Activated CD8-positive, alpha-beta T cell treated with anti-CD3 and anti-CD28 coated beads, Interleukin-2, amount 10 ng/mL, durations not matched to agents 7 days and 5 days (primary cell): ENCODE measurements around the gene LIPG. TPM values are rescaled to one million over a fixed set of nuclear protein-coding genes. Genes with fewer than 3 reads are reported as not detected.

ENCODE experiments used
- ATAC-seq: fragments of 150-1000 bp; cut with Tn5 transposase; one replicate; pipeline ENCODE4 v1.10.0; 2021; ENCODE audit warnings: moderate library complexity
- CTCF ChIA-PET: fragments of 350-600 bp; sonication (Branson Sonifier 250); formaldehyde crosslinking; loops from one replicate; lab custom pipeline; 2021; ENCODE audit warnings: antibody characterized with exemption; lab: Charles Lee
- POLR2A ChIA-PET: fragments of 350-600 bp; sonication (Branson Sonifier 250); formaldehyde crosslinking; loops from one replicate; lab custom pipeline; 2021; ENCODE audit warnings: antibody characterized with exemption; lab: Charles Lee
- DNase-seq: peaks from one replicate; pipeline ENCODE4 v3.0.0-alpha.2; 2020
- H3K27ac Mint-ChIP-seq: one replicate; pipeline ENCODE4 v1.8.0; 2021; ENCODE audit warnings: mild to moderate bottlenecking, mixed read lengths
- H3K27me3 Mint-ChIP-seq: one replicate; pipeline ENCODE4 v1.8.0; 2021; ENCODE audit warnings: low read depth, mixed read lengths
- H3K36me3 Mint-ChIP-seq: one replicate; pipeline ENCODE4 v1.8.0; 2021; ENCODE audit warnings: low read depth, mixed read lengths
- H3K4me1 Mint-ChIP-seq: one replicate; pipeline ENCODE4 v1.8.0; 2021; ENCODE audit warnings: low read depth, mixed read lengths
- H3K4me3 Mint-ChIP-seq: one replicate; pipeline ENCODE4 v1.8.0; 2021; ENCODE audit warnings: mild to moderate bottlenecking, mixed read lengths
- H3K9me3 Mint-ChIP-seq: one replicate; pipeline ENCODE4 v1.8.0; 2022; ENCODE audit warnings: mixed read lengths; ENCODE audit not compliant: insufficient read depth
- total RNA-seq, 2 experiments: library from RNA; stranded (reverse); gene quantifications; one replicate each; pipeline ENCODE4 v1.2.3, GENCODE V29; 2021

The LIPG gene
- total RNA-seq, 2 experiments from 2014 or later = 0.11 TPM; not detected in 1

GRCh38 chr18:49631146-49631866 lies 69.4 kb downstream of the LIPG start:
- ChIA-PET CTCF (no interaction called here), POLR2A (no interaction called here)
- no peak for ATAC-seq
- H3K9me3 Mint-ChIP-seq = no peaks in the 10 kb centered on the region
- H3K36me3 Mint-ChIP-seq = no peaks in the 10 kb centered on the region
- no peak overlapping the region for H3K4me3 Mint-ChIP-seq
- H3K27ac Mint-ChIP-seq = no peak overlapping the region
- no peak for DNase-seq
- peaks cover 17% of the 10 kb centered on the region for H3K27me3 Mint-ChIP-seq
- no peaks in the 10 kb centered on the region for H3K4me1 Mint-ChIP-seq

- ChIA-PET POLR2A (no interaction called here), CTCF (no interaction called here)
- peaks cover 18% of the 10 kb centered on the region for H3K27me3 Mint-ChIP-seq
- H3K4me1 Mint-ChIP-seq = no peaks in the 10 kb centered on the region
- H3K36me3 Mint-ChIP-seq = no peaks in the 10 kb centered on the region
- DNase-seq (no peak), ATAC-seq (no peak)
- H3K9me3 Mint-ChIP-seq = no peaks in the 10 kb centered on the region
- no peak overlapping the region for H3K4me3 Mint-ChIP-seq
- no peak overlapping the region for H3K27ac Mint-ChIP-seq
These were observed 70.7 kb downstream of the LIPG start for GRCh38 chr18:49632588-49632987.

- H3K9me3 Mint-ChIP-seq = no peaks in the 10 kb centered on the region
- no peaks in the 10 kb centered on the region for H3K4me1 Mint-ChIP-seq
- no peak overlapping the region for H3K4me3 Mint-ChIP-seq
- ATAC-seq (no peak), DNase-seq (no peak)
- ChIA-PET CTCF (no interaction called here), POLR2A (no interaction called here)
- peaks cover 15% of the 10 kb centered on the region for H3K27me3 Mint-ChIP-seq
- no peaks in the 10 kb centered on the region for H3K36me3 Mint-ChIP-seq
- H3K27ac Mint-ChIP-seq = no peak overlapping the region
These were observed 76.4 kb downstream of the LIPG start for GRCh38 chr18:49638209-49638785.

GRCh38 chr18:49638891-49639557 lies 77.2 kb downstream of the LIPG start:
- Mint-ChIP-seq H3K27me3 (peaks cover 12% of the 10 kb centered on the region), H3K4me3 (no peak overlapping the region), H3K4me1 (no peaks in the 10 kb centered on the region), H3K9me3 (no peaks in the 10 kb centered on the region), H3K27ac (no peak overlapping the region), H3K36me3 (no peaks in the 10 kb centered on the region)
- POLR2A ChIA-PET = no interaction called here
- ATAC-seq (no peak), DNase-seq (no peak)
- CTCF ChIA-PET = no interaction called here

GRCh38 chr18:49639643-49640391 lies 78.0 kb downstream of the LIPG start:
- Mint-ChIP-seq H3K4me3 (no peak overlapping the region), H3K9me3 (no peaks in the 10 kb centered on the region), H3K27ac (no peak overlapping the region), H3K27me3 (peaks cover 9% of the 10 kb centered on the region), H3K4me1 (no peaks in the 10 kb centered on the region), H3K36me3 (no peaks in the 10 kb centered on the region)
- ChIA-PET CTCF (no interaction called here), POLR2A (no interaction called here)
- no peak for DNase-seq
- no peak for ATAC-seq

- CTCF ChIA-PET = no interaction called here
These were observed 78.9 kb downstream of the LIPG start for GRCh38 chr18:49640741-49641140.

GRCh38 chr18:49645196-49645595 lies 83.3 kb downstream of the LIPG start:
- H3K4me3 Mint-ChIP-seq = no peak overlapping the region
- ATAC-seq (no peak), DNase-seq (no peak)
- H3K27ac Mint-ChIP-seq = no peak overlapping the region
- peaks cover 2% of the 10 kb centered on the region for H3K27me3 Mint-ChIP-seq
- no peaks in the 10 kb centered on the region for H3K4me1 Mint-ChIP-seq
- CTCF ChIA-PET = no interaction called here
- no peaks in the 10 kb centered on the region for H3K36me3 Mint-ChIP-seq
- no peaks in the 10 kb centered on the region for H3K9me3 Mint-ChIP-seq
- POLR2A ChIA-PET = no interaction called here

More at GRCh38 chr18:49640741-49641140, 78.9 kb downstream of the LIPG start:
- DNase-seq = no peak
- Mint-ChIP-seq H3K4me1 (no peaks in the 10 kb centered on the region), H3K36me3 (no peaks in the 10 kb centered on the region), H3K9me3 (no peaks in the 10 kb centered on the region), H3K27me3 (peaks cover 6% of the 10 kb centered on the region), H3K4me3 (no peak overlapping the region), H3K27ac (no peak overlapping the region)
- POLR2A ChIA-PET = no interaction called here
- ATAC-seq = no peak

GRCh38 chr18:49645841-49646351 lies 84.0 kb downstream of the LIPG start:
- no peak for ATAC-seq
- no peaks in the 10 kb centered on the region for H3K36me3 Mint-ChIP-seq
- H3K4me3 Mint-ChIP-seq = no peak overlapping the region
- H3K4me1 Mint-ChIP-seq = no peaks in the 10 kb centered on the region
- H3K27me3 Mint-ChIP-seq = peaks cover 2% of the 10 kb centered on the region
- CTCF ChIA-PET = no interaction called here
- H3K9me3 Mint-ChIP-seq = no peaks in the 10 kb centered on the region
- H3K27ac Mint-ChIP-seq = no peak overlapping the region
- POLR2A ChIA-PET = no interaction called here
- DNase-seq = no peak

DNA sequence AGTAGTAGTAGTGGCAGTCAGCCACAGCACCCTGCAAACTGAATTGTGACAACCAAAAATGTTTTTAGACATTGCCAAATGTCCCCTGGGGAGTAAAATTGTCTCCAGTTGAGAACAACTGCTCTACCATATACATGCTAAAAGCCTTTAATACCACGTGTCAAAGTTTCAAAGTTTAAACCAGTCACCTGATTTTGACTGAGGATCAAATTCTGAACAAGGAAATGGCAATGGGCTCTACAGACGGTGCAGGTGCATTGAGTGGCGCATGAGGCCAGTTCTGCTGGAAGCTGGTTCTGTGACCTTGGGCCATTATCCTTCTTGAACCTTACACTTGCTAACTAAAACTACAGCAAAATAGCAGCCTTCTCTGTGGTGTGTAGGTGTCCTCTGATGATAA lies 85.0 kb downstream of the LIPG start:
- CTCF ChIA-PET = interaction anchor here (1.4 kb wide), 1 partner anchor 14 kb away, joined by 3 read pairs; no protein-coding TSS in a partner anchor
- Mint-ChIP-seq H3K36me3 (no peaks in the 10 kb centered on the region), H3K27ac (no peak overlapping the region), H3K4me1 (no peaks in the 10 kb centered on the region), H3K27me3 (no peaks in the 10 kb centered on the region), H3K4me3 (no peak overlapping the region), H3K9me3 (no peaks in the 10 kb centered on the region)
- ATAC-seq (no peak), DNase-seq (no peak)
- POLR2A ChIA-PET = no interaction called here

DNA sequence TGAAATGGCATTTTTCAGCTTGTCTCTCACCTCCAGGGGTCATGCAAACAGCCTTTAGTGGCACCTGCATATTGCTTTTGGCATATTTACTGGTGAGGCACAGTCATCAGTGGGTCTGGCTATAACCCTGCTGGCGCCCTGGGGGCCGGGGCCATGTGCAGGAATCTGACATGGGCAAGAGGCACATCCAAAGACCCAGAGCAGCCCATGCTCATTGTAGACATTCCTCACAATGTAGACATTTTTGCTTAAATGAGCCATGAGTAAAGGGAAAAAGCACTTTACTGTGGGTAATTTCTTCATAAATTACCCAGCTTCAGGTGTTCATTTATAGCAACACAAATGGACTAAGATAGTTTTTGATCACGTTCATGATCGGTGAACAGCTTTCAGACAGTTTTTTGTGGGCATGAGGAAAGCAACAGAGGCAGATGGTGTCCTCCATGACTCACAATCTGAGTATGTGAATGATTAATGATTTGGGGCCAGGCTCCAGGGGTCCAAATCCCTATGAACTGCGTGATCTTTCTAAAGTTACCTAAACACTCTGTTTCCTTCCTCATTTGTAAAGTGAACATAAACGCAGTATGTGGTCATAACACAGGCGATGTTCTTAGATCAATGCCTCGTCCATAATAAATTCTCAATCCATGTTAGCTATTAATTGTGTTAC lies 85.8 kb downstream of the LIPG start:
- Mint-ChIP-seq H3K4me3 (no peak overlapping the region), H3K36me3 (no peaks in the 10 kb centered on the region), H3K4me1 (no peaks in the 10 kb centered on the region), H3K27ac (no peak overlapping the region), H3K27me3 (no peaks in the 10 kb centered on the region), H3K9me3 (no peaks in the 10 kb centered on the region)
- no peak for ATAC-seq
- CTCF ChIA-PET = interaction anchor here (1.0 to 1.4 kb wide), 2 partner anchors 14 to 80 kb away, joined by 3 read pairs; no protein-coding TSS in a partner anchor
- POLR2A ChIA-PET = no interaction called here
- no peak for DNase-seq

- no peaks in the 10 kb centered on the region for H3K36me3 Mint-ChIP-seq
- no peak for DNase-seq
- no peaks in the 10 kb centered on the region for H3K9me3 Mint-ChIP-seq
- H3K27me3 Mint-ChIP-seq = no peaks in the 10 kb centered on the region
- ChIA-PET CTCF (interaction anchor here (1.4 kb wide), 1 partner anchor 13 kb away, joined by 3 read pairs; no protein-coding TSS in a partner anchor), POLR2A (no interaction called here)
- no peak overlapping the region for H3K4me3 Mint-ChIP-seq
- no peak for ATAC-seq
- H3K4me1 Mint-ChIP-seq = no peaks in the 10 kb centered on the region
- no peak overlapping the region for H3K27ac Mint-ChIP-seq
These were observed 86.5 kb downstream of the LIPG start for GRCh38 chr18:49648326-49648725.
